GM06990 (cell line): ENCODE measurements around the gene PITPNM1.

Experiments
- DNase-seq: peaks from one replicate; pipeline ENCODE4 v3.0.0-alpha.2; 2011; ENCODE audit not compliant: insufficient read length; ENCODE audit errors: extremely low read depth
- H3K27me3 ChIP-seq: replicated peaks from 2 replicates; pipeline ENCODE4 v1.6.0; 2011; ENCODE audit warnings: low read length; ENCODE audit not compliant: control insufficient read depth, insufficient read depth
- H3K36me3 ChIP-seq: 2 replicates; pipeline ENCODE4 v1.5.1; 2011; ENCODE audit warnings: low read length; ENCODE audit not compliant: control insufficient read depth, insufficient read depth
- H3K4me3 ChIP-seq: replicated peaks from 2 replicates; pipeline ENCODE4 v1.5.1; 2011; ENCODE audit warnings: low read depth, mild to moderate bottlenecking, control low read depth, low read length
- TF ChIP-seq, protein P1 (sequence below): IDR thresholded peaks from 2 replicates; pipeline ENCODE4 v1.5.1; 2011; ENCODE audit warnings: low read length, control low read depth, mild to moderate bottlenecking, inconsistent platforms; ENCODE audit not compliant: insufficient read depth, poor library complexity, severe bottlenecking

The PITPNM1 gene

DNA sequence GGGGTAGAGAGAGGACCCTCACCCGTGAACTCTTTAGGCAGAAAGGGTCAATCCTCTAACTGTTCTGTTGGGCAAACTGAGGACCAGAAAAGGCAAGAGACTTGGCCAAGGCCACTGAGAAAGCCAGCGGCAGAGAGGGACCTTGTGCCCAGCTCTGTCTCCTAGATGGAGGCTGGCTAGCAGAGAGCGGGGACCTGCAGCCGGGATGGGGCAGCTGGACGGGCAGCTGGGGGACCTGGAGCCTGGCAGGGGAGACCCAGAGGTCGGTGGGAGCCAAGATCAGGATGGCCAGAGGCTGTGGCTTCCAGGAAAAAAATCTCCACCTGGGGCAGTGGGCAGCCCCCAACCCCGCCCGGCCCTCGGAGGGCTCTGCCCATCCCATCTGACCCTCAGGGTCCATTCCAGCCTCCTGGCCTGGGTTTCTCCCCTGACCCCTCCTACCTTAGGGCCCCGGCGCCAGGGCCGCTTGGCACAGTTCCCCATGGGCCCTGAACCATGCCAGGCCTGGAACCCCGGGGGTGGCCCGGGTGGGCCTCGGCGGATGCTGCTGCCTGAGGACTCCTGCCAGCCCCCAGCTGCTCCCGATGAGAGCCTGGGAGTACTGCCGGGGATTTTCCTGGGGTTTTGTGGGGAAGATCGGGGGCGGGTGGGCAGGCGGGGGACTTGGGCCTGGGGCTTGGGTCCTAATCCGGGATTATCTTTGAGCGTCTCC lies 17.8 kb upstream of the PITPNM1 start, which contains the start of gene CABP2:
TSS of gene CABP2 (minus strand) at position 603 of the 712 bp plus-strand sequence. CDS start at position 483, 120 bp downstream.
- no peaks in the 10 kb centered on the region for H3K36me3 ChIP-seq
- H3K27me3 ChIP-seq, result no peaks in the 10 kb centered on the region; the same call in 1 of the 2 replicates
- TF ChIP-seq, protein P1, sequence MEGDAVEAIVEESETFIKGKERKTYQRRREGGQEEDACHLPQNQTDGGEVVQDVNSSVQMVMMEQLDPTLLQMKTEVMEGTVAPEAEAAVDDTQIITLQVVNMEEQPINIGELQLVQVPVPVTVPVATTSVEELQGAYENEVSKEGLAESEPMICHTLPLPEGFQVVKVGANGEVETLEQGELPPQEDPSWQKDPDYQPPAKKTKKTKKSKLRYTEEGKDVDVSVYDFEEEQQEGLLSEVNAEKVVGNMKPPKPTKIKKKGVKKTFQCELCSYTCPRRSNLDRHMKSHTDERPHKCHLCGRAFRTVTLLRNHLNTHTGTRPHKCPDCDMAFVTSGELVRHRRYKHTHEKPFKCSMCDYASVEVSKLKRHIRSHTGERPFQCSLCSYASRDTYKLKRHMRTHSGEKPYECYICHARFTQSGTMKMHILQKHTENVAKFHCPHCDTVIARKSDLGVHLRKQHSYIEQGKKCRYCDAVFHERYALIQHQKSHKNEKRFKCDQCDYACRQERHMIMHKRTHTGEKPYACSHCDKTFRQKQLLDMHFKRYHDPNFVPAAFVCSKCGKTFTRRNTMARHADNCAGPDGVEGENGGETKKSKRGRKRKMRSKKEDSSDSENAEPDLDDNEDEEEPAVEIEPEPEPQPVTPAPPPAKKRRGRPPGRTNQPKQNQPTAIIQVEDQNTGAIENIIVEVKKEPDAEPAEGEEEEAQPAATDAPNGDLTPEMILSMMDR, result no peak
- no peak within 1 kb of the TSS for H3K4me3 ChIP-seq
- no peak for DNase-seq

DNA sequence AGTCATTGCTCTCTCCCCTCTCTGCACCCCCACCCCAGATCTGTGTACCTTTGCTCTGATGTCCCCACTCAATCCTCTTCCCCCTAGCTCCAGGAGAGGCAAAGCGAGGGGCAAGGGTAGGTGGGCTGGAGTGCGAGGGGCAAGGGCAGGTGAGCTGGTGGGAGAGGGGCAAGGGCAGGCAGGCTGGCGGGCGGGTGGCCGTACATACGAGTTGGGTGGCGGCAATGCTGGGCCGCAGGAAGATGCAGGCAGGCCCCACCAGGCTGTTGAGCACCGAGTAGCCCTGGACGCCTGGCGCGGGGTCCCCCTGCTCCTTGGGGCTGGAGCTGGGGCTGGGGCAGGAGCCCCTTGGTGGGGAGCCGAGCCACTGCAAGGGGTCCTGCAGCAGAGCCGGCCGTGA lies 17.2 kb upstream of the PITPNM1 start:
- TF ChIP-seq, protein P1, result no peak
- DNase-seq, result no peak
- Histone ChIP-seq H3K27me3 (no peaks in the 10 kb centered on the region; the same call in 1 of the 2 replicates), H3K4me3 (no peak overlapping the region), H3K36me3 (no peaks in the 10 kb centered on the region)

DNA sequence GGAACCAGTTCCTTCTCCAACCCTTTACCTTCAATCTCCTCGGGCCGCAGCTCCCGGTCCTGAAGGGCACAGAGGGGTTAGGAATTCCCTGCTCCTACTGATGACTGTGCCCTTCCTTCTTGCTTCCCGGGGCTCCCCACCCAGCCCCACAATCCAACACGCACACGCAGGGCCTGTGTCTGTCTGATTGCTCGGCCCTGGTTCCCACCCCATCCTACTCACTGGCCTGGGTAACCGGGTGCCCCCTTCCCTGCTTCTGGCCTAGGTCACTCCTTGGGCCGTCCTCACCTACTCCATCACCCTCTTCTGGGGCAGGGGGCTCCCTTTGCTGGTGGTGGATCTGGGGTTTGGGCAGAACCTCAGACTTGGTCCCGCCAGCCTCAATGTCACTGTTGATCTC lies 16.8 kb upstream of the PITPNM1 start:
- DNase-seq, result no peak
- TF ChIP-seq, protein P1, result no peak

DNA sequence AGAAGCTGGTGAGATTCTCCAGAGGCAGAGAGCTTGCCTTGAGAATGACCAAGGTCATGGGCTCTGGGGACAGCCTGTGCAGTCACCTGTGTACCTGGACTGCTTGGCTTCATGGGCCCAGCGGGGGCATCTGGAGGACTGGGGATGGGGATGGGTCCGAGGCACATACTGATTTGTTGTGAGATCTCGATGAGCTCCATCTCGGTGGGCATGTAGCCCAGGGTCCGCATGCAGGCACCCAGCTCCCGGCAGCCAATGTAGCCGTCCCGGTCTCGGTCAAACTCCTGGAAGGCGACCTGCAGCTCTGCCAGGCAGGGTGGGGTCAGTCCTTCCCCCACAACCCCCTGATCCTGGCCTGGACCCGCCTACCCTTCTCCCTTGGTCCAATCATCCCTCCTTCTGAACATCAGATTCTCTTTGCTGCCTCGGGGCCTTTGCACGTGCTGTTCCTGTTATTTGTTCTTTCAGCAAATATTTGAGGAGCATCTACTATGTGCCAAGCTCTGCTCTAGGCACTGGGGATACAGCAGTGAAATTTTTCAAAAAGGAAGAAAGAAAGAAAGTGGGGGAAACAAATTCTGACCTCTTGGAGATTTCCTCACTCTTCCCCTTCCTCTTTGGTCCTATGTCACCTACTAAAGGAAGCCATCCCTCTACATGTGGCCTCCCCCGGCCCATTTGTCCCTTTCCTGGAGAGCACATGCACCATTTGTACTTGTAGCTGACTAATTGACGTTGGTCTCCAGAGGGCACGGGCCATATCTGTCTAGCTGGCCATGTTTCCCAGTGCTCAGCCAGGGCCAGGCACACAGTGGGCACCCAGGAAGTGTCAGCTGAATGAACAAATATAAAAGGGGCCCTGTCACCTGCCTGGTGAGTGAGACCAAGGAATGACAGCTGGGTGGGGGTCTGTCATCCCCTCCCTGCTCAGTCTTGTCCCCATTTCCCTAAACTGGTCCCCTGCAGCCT lies 16.0 kb upstream of the PITPNM1 start:
- no peaks in the 10 kb centered on the region for H3K36me3 ChIP-seq
- no peak overlapping the region for H3K4me3 ChIP-seq
- H3K27me3 ChIP-seq, result no peaks in the 10 kb centered on the region; the same call in 1 of the 2 replicates
- TF ChIP-seq, protein P1, result no peak
- no peak for DNase-seq

More for the DNA sequence above, 16.8 kb upstream of the PITPNM1 start:
- Histone ChIP-seq H3K27me3 (no peaks in the 10 kb centered on the region; the same call in 1 of the 2 replicates), H3K36me3 (no peaks in the 10 kb centered on the region), H3K4me3 (no peak overlapping the region)

DNA sequence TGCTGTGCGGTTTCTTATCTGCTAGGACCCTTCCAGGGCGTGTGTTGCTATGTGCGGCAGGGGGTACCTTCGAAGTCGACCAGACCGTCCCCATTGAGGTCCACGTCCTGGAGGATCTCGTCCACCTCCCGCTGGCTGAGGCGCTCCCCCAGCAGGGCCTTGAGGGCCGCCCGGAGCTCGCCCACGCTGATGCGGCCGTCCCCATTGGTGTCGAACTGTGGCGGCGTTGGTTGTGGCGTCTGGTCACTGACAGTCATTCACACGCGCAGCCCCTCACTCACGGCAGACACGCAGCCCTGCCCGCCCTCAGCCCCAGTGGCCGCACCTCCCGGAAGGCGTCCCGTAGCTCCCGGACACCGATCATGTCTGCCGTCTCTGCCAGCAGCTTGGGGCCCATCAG lies 14.6 kb upstream of the PITPNM1 start:
- H3K4me3 ChIP-seq, result no peak overlapping the region
- no peaks in the 10 kb centered on the region; the same call in 1 of the 2 replicates for H3K27me3 ChIP-seq
- DNase-seq, result no peak
- no peaks in the 10 kb centered on the region for H3K36me3 ChIP-seq
- TF ChIP-seq, protein P1, result no peak
